HG03457 (cell line): ENCODE measurements around the gene MLX.
"Not testable (repeated sequence)": the region's sequence is repeated elsewhere in the genome, so short reads cannot be mapped to it uniquely, and the experiment has no call there.

Experiments used
- ATAC-seq: cut with Tn5 transposase; IDR thresholded peaks from one replicate; pipeline ENCODE4 v1.9.1; 2021; ENCODE audit warnings: moderate number of reproducible peaks; ENCODE audit not compliant: unreplicated experiment

The MLX gene

GRCh38 chr17:42617956-42618431 lies 51.1 kb downstream of the MLX start:
- peak; percentile 24 for ATAC-seq

- ATAC-seq = peak; percentile 39
Observed at GRCh38 chr17:42618442-42619150, 51.7 kb downstream of the MLX start.

- ATAC-seq = not testable (repeated sequence)
Observed at GRCh38 chr17:42621987-42622386, 55.1 kb downstream of the MLX start.
